HG03457 (cell line): ENCODE measurements around the gene TSR3.

Source experiments
- ATAC-seq: cut with Tn5 transposase; IDR thresholded peaks from one replicate; pipeline ENCODE4 v1.9.1; 2021; ENCODE audit warnings: moderate number of reproducible peaks; ENCODE audit not compliant: unreplicated experiment

Gene TSR3

DNA sequence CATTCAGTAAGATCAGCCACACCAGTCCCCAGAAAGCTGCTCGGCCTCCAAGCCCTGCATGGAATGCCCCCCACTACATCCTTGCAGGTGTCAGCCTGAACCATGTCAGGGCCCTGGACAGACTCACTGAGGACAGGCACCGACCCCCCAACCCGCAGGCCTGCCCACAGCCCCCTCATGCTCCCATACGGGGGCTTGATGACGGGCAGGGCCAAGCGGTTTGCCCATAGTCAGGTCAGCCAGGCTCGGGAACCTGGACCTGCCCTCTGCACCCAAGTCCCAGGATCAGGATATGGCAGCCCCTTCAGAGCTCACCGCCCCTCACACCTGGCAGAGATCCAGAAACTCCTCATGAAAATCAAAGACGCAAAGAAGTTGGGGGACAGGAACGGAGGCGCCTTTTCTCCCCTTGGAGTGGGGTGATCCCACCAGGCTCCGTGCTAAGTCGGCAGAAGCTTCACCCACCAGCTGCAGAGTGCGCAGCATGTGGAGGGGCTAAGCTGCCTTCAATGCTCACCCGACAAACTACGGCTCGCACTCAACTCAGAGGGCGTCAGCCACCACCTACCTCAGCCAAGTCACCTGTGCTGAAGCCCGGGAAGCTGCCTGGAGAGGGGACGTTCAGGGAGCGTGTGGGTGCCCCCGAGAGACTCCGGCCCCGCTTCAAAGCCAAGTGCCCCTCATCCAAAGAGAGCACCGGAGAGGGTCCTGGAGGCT is 26.6 kb upstream of the TSR3 start:
- ATAC-seq: no peak

DNA sequence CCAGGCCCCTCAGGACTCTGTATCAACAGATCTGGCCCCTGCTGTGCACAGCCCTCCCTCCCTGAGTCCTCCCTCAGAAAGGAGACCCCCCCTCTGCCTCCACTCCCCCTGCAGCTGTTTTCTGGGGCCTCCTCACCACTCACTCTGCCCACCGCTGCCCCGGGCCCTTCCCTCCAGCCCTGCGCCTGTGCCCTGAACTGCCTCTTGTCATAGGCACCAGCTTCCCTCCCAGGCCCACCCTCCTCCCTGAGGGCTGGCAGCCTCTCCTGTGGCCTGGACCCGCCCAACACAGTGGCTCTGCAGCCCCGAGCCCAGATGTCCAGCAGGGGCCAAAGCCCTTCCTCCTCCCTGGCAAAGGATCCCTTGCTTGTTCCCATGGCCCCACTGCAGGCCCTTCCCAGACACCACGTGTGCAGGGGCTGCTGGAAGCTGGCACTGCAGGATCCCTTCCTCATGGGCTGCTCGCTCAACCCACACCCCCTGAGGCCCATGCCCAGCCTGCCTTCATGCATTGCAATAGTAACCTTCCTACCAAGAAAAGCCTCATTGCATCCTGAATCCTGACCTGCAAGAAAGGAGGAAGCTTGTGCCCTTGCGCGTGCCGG is 25.8 kb upstream of the TSR3 start:
- no peak for ATAC-seq

DNA sequence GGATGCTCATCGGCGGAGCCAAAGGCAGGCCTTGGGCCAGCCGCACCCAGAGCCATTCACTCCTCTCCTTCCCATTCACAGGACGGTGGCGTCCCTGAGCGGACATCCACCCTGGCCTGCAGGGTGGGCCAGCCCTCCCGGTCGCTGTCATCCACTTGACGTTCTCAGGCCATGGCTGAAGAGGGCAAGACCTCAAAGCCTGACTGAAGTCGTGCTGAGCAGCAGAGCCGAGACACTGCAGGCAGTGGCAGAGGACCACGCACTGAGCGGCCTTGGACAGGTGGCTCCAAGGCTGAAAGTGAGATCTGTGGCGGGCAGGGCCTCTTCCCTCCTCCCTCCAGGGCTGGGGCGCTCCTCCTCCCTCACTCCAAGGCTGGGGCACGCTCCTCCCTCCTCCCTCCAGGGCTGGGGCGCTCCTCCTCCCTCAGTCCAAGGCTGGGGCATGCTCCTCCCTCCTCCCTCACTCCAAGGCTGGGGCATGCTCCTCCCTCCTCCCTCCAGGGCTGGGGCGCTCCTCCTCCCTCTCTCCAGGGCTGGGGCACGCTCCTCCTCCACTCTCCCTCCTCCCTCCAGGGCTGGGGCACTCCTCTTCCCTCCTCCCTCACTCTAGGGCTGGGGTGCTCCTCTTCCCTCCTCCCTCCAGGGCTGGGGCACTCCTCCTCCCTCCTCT is 24.2 kb upstream of the TSR3 start:
- no peak for ATAC-seq

DNA sequence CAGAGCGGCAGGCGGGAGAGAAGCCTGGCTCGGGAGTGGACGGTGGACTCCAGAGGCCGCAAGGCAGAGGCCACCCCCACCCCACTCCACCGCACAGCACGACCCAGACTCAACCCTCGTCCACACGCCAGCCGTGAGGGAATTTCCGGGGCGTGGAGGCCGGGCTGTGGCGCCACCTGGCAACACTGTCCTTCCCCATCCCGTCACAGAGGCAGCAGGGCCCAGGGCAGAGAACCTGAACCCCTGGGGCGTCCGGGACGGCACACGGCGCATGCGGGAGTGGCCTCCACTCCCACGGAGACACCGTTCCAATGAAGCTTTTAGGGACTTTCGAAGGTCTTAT is 23.6 kb upstream of the TSR3 start:
- ATAC-seq: no peak

DNA sequence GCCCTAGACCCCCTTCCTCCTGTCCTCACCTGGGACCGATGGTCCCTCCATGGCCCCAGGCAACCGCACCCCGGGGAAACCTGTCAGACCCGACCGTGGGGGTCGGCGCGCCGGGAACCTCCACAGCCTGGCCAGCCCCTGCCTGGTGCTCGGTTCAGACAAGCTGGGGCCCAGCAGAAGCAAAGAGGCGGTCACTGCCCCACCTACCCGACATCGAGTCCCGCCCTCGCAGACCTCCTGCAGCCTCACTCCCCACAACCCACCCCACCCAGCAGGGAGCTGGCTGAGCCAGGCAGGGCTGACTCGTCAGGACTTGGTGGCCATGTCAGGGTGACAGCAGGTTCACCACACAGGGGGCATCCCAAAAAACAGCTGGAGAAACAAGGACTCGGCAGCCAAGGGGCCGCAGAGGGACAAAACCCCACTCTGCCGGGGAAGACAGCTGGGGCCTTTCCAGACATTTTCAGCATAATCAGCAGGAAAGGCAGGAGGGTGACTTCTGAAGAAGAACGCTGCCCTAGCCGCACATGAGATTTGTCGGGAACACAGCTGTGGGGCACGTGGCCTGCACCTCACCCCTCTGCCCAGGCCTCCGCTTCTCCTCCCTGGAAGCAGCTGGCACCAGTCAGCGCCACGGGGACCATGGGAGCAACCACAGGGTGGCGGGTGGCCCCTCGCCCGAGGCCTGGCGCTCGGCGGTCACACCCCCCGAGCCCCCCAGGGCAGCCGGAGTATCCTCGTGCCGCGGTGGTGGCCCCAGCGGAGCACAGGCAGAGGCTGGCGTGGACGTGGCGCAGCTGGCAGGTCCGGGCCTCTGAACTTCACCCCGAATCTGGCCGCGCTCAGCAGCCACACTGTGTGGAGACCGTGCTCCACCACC is 23.0 kb upstream of the TSR3 start:
- no peak for ATAC-seq

DNA sequence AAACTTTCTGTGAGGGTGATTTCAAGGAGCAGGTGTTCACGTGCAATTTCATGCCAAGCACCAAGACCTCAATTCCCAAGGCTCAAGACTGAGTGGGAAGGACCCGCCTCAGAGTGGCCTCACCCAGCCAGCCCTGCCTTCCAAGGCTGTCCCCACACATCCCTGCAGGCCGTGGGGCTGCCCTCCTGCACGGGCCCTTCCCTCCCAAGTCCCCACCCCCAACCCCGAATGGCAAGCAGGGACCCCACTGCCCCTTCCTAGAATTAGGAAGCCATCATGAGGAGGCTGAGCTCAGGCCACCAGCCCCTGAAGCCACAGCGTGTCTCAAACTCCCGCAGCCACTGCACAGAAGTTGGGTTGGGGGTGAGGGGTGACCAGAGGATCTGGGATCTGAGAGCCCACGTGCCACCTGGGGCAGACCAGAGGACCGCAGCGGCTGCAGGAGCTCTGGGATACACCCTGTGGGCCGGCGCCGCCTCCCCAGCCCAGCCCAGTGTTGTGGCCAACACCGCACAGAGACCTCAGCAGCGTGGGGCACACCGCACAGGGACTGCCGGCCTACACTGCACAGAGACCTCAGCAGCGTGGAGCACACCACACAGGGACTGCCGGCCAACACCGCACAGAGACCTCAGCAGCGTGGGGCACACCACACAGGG is 20.7 kb upstream of the TSR3 start:
- no peak for ATAC-seq

DNA sequence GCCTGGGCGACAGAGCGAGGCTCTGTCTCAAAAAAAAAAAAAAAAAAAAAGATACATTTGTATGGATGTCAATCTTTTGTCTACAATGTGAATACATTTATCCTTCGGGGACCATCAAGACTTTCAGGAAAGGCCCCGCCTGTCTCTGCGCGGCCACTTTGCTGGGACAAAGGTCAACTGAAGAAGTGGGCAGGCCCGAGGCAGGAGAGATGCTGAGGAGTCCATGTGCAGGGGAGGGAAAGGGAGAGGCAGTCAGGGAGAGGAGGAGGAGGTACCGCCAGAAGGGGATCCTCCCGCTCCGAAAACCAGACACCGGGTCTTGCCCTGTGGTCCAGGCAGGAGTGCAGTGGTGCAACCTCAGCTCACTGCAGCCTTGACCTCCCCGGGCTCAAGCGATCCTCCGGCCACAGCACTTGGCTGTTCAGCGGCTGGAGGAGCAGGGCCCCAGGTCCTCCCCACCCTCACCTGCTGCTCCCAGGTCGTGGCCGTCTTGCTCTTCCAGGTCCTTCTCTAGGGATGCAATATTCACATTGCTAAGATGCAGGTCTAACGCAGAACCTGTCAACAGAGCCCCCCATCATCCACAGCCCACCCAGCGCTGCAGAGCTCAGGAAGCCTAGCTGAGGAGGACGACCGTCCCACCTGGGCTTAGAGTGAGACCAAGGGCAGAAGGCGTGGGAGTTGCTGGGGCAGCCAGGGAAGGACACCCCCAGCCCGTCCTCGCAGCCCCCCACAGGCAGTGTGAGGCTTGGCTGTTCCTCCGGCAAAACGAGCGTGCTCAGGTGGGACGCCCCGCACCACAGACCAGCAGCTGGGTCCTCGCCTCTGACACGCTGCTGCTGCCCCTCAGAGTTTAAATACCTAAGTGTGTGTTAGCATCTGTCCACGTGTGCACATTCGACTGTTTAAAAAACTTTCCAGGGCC is 19.6 kb upstream of the TSR3 start:
- no peak for ATAC-seq

DNA sequence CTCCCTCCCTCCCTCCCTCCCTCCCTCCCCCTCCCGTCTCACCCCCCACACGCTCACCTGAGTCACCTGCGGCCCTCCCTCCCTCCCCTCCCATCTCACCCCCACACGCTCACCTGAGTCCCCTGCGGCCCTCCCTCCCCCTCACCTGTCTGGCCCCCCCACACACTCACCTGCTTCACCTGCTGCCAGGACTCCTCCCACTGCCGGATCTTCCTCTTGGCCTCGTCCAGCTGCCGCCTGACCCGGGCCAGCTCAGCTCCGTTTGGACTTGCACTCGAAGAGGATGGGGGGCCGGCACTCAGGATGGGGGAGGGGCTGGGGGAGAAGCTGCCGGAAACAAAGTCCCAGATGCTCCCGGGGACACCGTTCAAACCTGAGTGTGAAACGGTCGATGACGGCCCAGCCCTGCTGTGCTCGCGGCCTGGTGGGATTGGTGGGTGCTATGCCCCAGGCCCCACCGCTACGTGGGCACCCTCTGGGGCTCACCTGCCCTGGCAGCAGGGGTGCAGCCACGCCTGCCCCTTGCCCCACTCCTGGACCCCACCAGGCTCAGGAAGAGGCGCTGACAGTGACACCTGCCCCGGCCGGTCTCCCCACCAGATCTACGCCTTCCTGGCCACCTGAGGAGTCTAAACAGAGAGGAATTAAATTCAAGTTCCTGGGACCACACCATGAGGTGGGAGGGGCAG is 16.0 kb upstream of the TSR3 start:
- no peak for ATAC-seq

DNA sequence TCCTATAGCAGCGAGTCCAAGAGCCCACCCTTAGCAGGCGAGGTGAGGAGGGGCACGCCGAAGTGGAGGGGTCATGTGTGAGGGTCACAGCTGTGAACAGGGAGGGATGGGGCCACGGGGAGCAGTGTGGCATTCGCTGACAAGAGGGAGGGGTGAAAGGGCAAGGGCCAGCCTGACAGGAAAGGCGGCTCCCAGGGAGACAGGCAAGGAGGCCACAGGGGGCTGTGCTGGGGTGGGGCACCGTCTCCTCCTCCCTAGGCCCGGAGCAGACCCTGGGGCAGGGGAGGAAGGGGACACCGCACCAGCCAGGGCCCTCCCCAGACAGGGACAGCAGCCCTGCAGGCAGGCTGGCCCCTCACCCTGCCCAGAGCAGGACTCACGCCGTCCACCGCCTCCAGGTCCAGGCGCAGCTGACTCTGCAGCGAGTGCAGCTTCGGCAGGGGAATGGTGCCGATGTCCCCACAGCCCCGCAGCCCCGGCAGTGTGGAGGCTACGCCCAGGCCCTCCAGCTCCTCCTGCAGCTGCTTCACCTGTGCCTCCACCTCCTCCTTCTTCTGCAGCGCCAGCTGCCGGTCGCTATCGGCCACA is 15.1 kb upstream of the TSR3 start:
- ATAC-seq: no peak

DNA sequence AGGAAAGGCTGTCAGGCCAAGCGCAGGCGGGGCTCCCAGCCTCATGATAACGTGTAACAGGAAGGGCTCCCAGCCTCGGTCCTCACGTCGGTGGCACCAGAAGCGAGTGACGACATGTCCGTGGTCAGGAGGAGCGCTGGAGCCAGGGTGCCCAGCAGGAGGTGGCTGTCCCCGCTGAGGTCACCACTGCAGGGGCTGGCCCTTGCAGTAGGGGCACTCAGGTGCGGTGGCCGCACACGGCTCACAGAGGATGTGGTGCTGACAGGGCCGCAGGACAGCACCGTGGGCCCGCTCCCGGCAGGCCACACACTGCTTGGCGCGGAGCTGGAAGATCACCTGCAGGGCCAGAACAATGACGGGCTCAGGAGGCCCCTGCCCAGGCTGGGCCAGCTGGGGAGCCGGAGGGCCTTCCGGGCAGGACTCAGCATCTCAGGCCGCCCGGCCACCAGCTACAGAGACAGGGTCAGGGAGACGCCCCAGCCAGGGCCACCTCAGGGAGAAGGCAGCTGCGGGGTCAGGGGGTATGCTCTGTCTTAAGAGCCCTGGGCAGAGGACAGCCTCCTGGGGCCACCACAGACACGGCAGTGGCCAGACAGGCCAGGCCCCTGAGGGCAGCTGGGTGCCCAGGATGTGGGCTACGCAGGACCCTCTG is 14.5 kb upstream of the TSR3 start:
- no peak for ATAC-seq

DNA sequence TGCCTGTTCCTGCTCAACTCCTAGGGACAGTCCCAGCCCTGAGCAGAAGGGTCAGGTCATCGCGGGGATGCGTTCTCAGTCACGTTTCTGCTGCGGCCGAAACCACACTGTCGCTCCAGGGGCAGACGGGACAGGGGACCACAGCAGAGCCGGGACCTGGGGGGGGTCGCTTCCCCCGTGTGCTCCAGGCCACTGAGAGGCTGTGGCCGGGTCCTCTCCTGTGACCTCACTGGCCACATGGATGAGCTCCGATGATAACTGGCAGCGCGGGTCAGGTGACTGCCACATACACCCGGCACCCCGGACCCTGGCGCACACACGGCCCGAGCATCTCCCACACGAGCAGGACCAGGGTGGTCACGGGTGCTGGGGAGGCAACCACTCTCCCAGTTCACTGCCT is 12.8 kb upstream of the TSR3 start:
- ATAC-seq: no peak

DNA sequence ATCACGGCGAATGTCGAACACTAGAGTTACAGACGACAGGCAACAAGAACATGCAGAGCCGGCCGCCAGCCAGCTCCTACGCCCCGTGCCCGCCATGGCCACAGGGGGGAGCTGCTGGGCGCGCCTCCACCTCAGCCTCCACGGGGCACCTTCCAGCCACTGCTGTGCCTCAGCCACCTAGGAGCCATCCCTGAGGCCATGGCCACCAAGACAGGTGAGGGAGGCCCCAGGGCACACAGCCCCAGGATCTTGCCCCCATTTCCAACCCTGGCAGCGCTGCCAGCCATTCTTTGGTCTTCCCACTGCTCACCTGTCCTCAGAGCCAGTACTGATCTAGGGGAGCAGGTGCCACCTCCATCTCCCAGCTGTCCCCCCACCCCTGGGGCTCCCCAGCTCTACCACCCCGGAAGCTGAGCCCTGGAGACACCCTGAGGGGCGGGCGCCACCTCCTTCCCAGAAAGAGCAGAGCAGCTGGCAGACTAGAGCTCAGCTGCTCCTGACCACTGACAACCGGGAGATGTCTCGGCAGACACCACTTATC is 11.9 kb upstream of the TSR3 start:
- no peak for ATAC-seq

DNA sequence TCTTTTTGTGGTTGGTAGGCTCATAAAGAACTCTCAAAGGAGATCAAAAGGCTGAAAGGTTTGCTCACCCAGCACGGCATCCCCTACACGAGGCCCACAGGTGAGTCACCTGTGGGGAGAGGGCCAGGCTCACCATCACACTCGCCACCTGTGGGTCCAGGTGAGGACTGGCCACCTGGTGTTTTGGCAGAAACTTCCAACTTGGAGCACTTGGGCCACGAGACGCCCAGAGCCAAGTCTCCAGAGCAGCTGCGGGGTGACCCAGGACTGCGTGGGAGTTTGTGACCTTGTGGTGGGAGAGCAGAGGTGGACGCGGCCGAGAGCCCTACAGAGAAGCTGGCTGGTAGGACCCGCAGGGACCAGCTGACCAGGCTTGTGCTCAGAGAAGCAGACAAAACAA is 11.1 kb upstream of the TSR3 start:
- no peak for ATAC-seq

DNA sequence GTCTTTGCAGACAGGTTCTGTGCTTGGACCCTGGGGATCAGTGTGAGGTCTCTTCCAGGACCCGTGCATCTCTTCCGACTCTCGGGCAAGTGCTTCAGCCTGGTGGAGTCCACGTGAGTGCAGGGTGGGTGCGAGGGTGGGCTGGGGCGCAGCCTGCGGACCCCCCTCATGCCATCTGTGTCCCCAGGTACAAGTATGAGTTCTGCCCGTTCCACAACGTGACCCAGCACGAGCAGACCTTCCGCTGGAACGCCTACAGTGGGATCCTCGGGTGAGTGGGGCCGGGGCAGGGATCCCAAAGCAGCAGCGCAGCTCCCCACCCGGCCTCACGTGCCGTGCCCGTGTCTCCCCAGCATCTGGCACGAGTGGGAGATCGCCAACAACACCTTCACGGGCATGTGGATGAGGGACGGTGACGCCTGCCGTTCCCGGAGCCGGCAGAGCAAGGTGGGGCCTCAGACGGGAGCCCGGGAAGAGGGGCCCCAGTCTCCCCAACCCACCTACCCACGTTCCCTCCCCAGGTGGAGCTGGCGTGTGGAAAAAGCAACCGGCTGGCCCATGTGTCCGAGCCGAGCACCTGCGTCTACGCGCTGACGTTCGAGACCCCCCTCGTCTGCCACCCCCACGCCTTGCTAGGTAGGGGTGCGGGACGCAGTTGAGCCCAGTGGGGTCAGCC is 10.1 kb upstream of the TSR3 start:
- ATAC-seq: no peak

DNA sequence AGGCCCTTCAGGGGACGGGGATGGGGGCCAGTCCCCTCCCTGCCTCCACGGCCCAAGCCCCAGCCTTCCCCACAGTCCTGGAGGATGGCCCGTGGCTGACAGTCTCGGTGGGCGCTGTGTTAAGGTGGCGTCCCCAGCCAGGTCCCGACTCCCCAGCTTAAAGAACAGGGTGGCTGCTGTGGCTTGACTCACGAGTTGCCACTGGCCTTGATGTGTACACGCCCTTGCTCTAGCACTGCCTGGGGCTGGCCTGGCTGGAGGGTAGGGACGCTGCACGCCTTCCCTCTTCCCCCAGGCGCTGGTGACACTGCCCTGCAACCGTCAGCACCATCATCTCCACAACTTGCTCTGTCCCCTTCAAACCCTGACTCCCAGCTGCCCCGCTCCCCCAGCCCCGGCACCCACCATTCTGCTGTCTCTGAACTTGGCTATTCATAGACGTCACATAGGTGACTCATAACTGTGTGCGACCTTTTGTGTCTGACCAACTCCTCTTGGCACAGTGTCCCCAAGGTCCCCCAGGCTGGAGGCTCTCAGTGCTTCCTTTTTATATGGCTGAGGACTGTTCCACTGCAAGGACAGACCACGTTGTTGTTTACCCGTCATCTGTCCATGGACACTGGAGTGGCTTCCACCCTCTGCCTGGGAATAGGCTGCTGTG is 6.4 kb upstream of the TSR3 start:
- ATAC-seq: no peak

DNA sequence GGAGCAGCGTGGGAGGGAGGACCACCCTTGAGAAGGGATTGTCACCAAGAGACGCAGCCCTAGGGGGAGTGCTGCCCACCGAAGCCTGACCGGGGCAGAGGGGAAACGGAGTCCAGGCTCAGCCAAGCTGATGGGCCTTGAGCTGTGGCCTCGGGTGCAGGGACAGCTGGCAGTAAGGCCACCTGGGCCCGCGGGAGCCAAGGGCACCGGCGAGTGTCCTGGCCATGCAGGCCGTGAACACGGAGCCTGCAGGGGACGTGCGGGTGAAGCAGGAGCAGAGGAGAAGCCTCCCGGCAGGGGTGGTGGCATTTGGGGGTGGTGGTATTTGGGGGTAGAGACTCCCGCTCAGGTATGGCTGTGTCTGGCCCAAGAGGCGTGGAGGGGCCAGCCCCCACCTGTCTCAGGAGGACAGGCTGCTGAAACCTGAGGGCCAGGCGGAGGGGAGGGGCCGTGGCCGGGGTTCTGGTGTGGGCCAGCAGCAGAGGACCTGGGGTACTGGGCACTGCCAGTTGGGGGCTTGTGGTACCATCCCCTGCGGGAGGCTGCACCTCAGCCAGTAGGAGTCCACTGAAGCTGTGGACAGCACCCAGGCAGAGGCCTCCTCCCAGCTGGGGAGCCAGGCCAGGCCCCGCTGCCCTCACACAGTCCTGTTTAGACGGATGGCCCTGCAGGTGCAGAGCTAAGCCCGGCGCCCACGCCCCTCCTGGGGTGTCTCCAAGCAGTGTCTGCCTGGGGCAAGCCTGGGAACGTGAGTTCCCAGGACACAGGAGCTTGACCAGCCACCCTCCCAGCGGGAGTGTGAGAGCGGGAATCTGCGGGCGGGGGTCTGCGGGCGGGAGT is 4.6 kb upstream of the TSR3 start:
- ATAC-seq: no peak
